T-helper 17 cell (primary cell): ENCODE measurements around the gene CASP8. TPM values are rescaled to one million over a fixed set of nuclear protein-coding genes. Genes with fewer than 3 reads are reported as not detected.

ENCODE experiments used
- ATAC-seq: fragments of 150-1000 bp; cut with Tn5 transposase; 2 replicates; pipeline ENCODE4 v1.10.0; 2021; ENCODE audit warnings: mild to moderate bottlenecking, moderate library complexity
- DNase-seq, 3 donors: peaks; one replicate each; pipeline versions ENCODE4 v3.0.0 to v3.0.0-alpha.2; 2020 to 2021
- H3K9me3 ChIP-seq: one replicate; pipeline ENCODE4 v1.7.0; 2013; ENCODE audit warnings: low read length, mild to moderate bottlenecking; ENCODE audit not compliant: control insufficient read depth, poor library complexity, severe bottlenecking
- H3K27ac Mint-ChIP-seq: one replicate; pipeline ENCODE4 v1.8.0; 2022; ENCODE audit warnings: mild to moderate bottlenecking, moderate library complexity, mixed read lengths
- H3K27me3 Mint-ChIP-seq: one replicate; pipeline ENCODE4 v1.8.0; 2022; ENCODE audit warnings: mixed read lengths
- H3K36me3 Mint-ChIP-seq: one replicate; pipeline ENCODE4 v1.8.0; 2022; ENCODE audit warnings: low read depth, mixed read lengths
- H3K4me1 Mint-ChIP-seq: one replicate; pipeline ENCODE4 v1.8.0; 2022; ENCODE audit warnings: mild to moderate bottlenecking, mixed read lengths
- H3K4me3 Mint-ChIP-seq: one replicate; pipeline ENCODE4 v1.8.0; 2022; ENCODE audit warnings: mild to moderate bottlenecking, moderate library complexity, mixed read lengths
- total RNA-seq, 4 donors: library from RNA in 2 of 4; stranded (reverse) in 2 of 4; gene quantifications; one replicate each; pipeline ENCODE4 v1.2.3 and lab custom pipeline; 2022 to 2026

Gene CASP8
- total RNA-seq, 2 donors from 2014 or later, result 191 to 201 TPM

DNA sequence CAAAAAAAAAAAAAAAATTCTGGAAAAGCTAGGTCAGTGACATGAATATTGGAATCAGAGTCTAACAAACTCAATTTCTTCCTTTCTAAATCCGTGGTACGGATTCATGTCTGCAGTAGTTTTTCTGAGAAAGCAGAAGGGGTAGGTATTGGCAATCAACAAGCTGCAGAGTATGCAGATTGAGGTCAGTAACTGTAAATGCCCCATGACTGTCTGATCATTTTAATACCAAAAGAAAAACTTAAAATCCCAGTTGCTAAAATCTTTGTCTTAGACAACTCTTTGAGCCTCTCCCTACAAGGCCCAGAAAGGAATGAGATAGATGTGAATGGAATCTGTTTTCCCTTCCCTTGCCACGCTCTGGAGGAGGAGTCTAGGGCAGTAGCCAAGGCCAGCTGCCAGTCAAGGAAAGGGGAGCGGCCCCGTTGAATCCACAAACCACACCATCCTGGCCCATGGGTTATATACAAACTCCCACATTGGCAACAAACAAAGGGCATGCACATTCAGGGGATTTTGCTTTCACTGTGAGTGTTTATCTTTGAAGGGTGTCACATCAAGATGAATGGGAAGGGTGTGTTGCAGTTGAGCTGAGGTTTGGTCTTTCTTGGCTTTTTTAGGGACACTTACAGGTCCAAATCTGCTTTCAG, 6.1 kb upstream of the CASP8 start:
- H3K4me3 Mint-ChIP-seq, result peak overlapping the region; percentile 74
- peak overlapping the region; percentile 100 for H3K27ac Mint-ChIP-seq
- no peaks in the 10 kb centered on the region for H3K9me3 ChIP-seq
- ATAC-seq (no peak), DNase-seq (no peak)
- H3K36me3 Mint-ChIP-seq, result peaks cover 7% of the 10 kb centered on the region
- H3K27me3 Mint-ChIP-seq, result no peaks in the 10 kb centered on the region
- H3K4me1 Mint-ChIP-seq, result peaks cover 64% of the 10 kb centered on the region

DNA sequence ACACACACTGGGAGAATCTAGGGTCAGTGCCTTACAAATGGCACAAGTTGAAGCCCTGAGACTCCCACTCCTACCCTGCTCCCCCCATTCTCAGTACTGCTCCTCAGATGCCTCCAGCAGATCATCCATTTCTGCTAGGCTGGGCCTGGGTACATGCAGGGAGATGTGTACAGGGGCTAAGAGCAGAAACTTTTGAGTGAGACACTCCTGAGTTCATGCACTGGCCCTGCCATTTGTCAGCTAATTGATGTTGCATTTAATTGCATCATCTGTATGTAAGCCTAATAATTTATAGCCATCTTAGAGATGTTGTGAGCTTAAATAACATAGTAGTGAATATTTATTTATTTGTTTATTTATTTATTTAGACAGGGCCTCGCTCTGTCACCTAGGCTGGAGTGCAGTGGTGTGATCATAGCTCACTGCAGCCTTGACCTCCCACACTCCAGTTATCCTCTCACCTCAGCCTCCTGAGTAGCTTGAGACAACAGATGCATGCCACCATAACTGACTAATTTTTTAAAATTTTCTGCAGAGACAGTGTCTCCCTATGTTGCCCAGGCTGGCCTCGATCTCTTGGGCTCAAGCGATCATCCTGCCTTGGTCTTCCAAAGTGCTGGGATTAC, 4.8 kb upstream of the CASP8 start:
- no peaks in the 10 kb centered on the region for H3K9me3 ChIP-seq
- ATAC-seq (no peak), DNase-seq (no peak)
- H3K4me3 Mint-ChIP-seq, result no peak overlapping the region
- H3K4me1 Mint-ChIP-seq, result peaks cover 65% of the 10 kb centered on the region
- peak overlapping the region; percentile 100 for H3K27ac Mint-ChIP-seq
- H3K36me3 Mint-ChIP-seq, result peaks cover 9% of the 10 kb centered on the region
- H3K27me3 Mint-ChIP-seq, result no peaks in the 10 kb centered on the region

- no peaks in the 10 kb centered on the region for H3K9me3 ChIP-seq
- Mint-ChIP-seq H3K27ac (peak overlapping the region; percentile 100), H3K36me3 (peaks cover 7% of the 10 kb centered on the region), H3K4me1 (peaks cover 64% of the 10 kb centered on the region), H3K4me3 (peak overlapping the region; percentile 99), H3K27me3 (no peaks in the 10 kb centered on the region)
- ATAC-seq (no peak), DNase-seq (no peak)
These were observed 4.3 kb upstream of the CASP8 start for GRCh38 chr2:201256082-201256481.

- no peaks in the 10 kb centered on the region for H3K27me3 Mint-ChIP-seq
- H3K36me3 Mint-ChIP-seq, result peaks cover 10% of the 10 kb centered on the region
- H3K4me1 Mint-ChIP-seq, result peaks cover 62% of the 10 kb centered on the region
- peak; percentile 33 to 51 (median 45) for DNase-seq
- peak overlapping the region; percentile 100 for H3K27ac Mint-ChIP-seq
- peak; percentile 34 for ATAC-seq
- H3K9me3 ChIP-seq, result no peaks in the 10 kb centered on the region
- H3K4me3 Mint-ChIP-seq, result peak overlapping the region; percentile 99
These were observed 2.9 kb upstream of the CASP8 start for GRCh38 chr2:201257381-201257955.

GRCh38 chr2:201257956-201258665, 2.2 kb upstream of the CASP8 start:
- H3K27me3 Mint-ChIP-seq, result no peaks in the 10 kb centered on the region
- peak overlapping the region; percentile 99 for H3K4me3 Mint-ChIP-seq
- ATAC-seq, result peak; percentile 76
- no peaks in the 10 kb centered on the region for H3K9me3 ChIP-seq
- peak overlapping the region; percentile 100 for H3K27ac Mint-ChIP-seq
- peak; percentile 72 to 89 (median 88) for DNase-seq
- H3K4me1 Mint-ChIP-seq, result peaks cover 61% of the 10 kb centered on the region
- peaks cover 12% of the 10 kb centered on the region for H3K36me3 Mint-ChIP-seq

DNA sequence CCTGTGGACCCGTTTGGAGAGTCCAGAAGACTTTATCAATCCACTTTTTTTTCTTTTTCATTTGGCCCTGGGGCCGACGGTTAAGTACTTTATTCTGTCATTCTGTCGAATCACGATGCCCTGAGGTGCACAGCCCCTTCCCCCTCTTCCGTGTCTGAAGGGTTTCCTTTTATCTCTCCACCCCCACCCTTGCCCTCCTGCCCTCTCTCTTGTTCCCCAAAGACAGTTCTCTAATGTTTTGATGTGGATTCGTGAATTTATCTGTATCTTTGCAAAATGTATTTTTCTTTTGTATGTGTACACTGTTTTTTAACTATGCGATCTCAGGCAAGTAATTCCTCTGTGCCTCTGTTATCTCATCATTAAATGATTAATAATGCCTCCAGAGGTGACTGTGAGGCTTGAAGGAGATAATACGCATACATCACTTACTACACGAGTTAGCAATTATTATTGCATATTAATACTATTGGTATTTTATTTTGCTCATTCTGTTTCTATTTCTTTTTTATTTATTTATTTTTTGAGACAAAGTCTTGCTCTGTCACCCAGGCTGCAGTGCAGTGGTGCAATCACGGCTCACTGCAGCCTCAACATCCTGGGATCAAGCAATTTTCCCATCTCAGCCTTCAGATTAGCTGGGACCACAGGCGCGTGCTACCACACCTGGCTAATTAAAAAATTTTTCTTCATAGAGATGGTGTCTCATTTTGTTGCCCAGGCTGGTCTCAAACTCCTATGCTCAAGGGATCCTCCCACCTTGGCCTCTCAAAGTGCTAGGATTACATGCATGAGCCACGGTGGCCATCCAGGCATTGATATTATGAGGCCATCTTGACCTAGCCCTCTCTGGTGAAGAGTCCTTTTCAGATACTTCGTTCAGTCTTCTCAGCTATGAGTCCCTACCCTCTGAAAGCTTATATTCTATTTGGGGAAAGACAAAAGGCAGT, 1.4 kb upstream of the CASP8 start:
- peak overlapping the region; percentile 100 for H3K27ac Mint-ChIP-seq
- no peak for ATAC-seq
- DNase-seq, result no peak
- H3K27me3 Mint-ChIP-seq, result no peaks in the 10 kb centered on the region
- peaks cover 62% of the 10 kb centered on the region for H3K4me1 Mint-ChIP-seq
- H3K4me3 Mint-ChIP-seq, result peak overlapping the region; percentile 99
- no peaks in the 10 kb centered on the region for H3K9me3 ChIP-seq
- peaks cover 12% of the 10 kb centered on the region for H3K36me3 Mint-ChIP-seq

- no peaks in the 10 kb centered on the region for H3K9me3 ChIP-seq
- H3K27ac Mint-ChIP-seq, result peak overlapping the region; percentile 100
- H3K4me1 Mint-ChIP-seq, result peaks cover 71% of the 10 kb centered on the region
- no peak for ATAC-seq
- H3K27me3 Mint-ChIP-seq, result no peaks in the 10 kb centered on the region
- H3K36me3 Mint-ChIP-seq, result peaks cover 15% of the 10 kb centered on the region
- peak; percentile 30 to 51 (median 42) for DNase-seq
- peak overlapping the region; percentile 99 for H3K4me3 Mint-ChIP-seq
These were observed 1.1 kb downstream of the CASP8 start for GRCh38 chr2:201261471-201261870.

GRCh38 chr2:201261906-201262305, 1.6 kb downstream of the CASP8 start:
- DNase-seq, result no peak
- Mint-ChIP-seq H3K4me1 (peaks cover 71% of the 10 kb centered on the region), H3K27ac (peak overlapping the region; percentile 100), H3K36me3 (peaks cover 15% of the 10 kb centered on the region), H3K4me3 (peak overlapping the region; percentile 99), H3K27me3 (no peaks in the 10 kb centered on the region)
- ATAC-seq, result no peak
- no peaks in the 10 kb centered on the region for H3K9me3 ChIP-seq

DNA sequence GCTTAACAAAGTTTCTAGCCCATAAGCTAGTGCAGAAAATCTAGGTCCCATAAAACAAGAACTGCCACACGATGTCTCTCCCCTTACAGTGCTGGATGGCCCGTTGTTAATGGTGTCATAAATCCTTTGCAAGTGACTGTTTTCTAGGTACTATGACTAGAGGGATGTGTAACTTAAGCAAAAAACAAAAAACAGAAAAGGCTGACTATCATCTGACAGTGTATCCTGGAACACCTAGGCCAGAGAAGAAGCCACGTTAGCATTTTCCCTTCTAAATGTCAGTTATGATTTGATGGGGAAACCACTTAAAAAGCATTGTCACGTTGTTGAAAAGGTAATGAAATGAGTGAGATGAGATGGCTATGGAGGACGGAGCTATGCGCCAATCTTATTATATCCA, 2.4 kb downstream of the CASP8 start:
- H3K4me3 Mint-ChIP-seq, result peak overlapping the region; percentile 93
- no peaks in the 10 kb centered on the region for H3K27me3 Mint-ChIP-seq
- peaks cover 16% of the 10 kb centered on the region for H3K36me3 Mint-ChIP-seq
- H3K9me3 ChIP-seq, result no peaks in the 10 kb centered on the region
- no peak for ATAC-seq
- H3K4me1 Mint-ChIP-seq, result peaks cover 71% of the 10 kb centered on the region
- DNase-seq, result no peak
- peak overlapping the region; percentile 100 for H3K27ac Mint-ChIP-seq

DNA sequence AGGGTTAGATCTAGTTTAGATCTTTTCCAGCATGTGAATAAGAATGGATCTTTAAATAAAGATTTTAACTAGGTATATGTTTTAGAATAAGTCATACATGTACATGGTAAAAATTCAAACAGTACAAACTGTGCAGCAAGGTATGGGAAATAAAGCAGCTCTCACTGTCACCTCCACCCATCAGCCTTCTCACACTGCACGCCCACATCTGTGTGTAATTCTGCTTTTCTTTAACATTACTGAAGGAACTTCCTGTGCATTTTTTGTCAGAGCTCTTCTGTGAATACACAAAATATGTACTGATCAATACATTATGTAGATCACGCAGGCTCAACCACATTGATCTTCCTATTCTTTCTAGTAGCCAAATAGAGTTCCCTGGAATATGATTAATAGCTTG, 3.4 kb downstream of the CASP8 start:
- H3K4me3 Mint-ChIP-seq, result peak overlapping the region; percentile 93
- DNase-seq, result no peak

GRCh38 chr2:201264472-201265173, 4.3 kb downstream of the CASP8 start:
- H3K27me3 Mint-ChIP-seq, result no peaks in the 10 kb centered on the region
- no peaks in the 10 kb centered on the region for H3K9me3 ChIP-seq
- H3K4me3 Mint-ChIP-seq, result peak overlapping the region; percentile 93
- peaks cover 68% of the 10 kb centered on the region for H3K4me1 Mint-ChIP-seq
- peaks cover 17% of the 10 kb centered on the region for H3K36me3 Mint-ChIP-seq
- ATAC-seq (no peak), DNase-seq (no peak)
- H3K27ac Mint-ChIP-seq, result peak overlapping the region; percentile 100

More for the DNA sequence above, 3.4 kb downstream of the CASP8 start:
- ATAC-seq, result no peak
- Mint-ChIP-seq H3K36me3 (peaks cover 17% of the 10 kb centered on the region), H3K27me3 (no peaks in the 10 kb centered on the region), H3K27ac (peak overlapping the region; percentile 100), H3K4me1 (peaks cover 67% of the 10 kb centered on the region)
- no peaks in the 10 kb centered on the region for H3K9me3 ChIP-seq

DNA sequence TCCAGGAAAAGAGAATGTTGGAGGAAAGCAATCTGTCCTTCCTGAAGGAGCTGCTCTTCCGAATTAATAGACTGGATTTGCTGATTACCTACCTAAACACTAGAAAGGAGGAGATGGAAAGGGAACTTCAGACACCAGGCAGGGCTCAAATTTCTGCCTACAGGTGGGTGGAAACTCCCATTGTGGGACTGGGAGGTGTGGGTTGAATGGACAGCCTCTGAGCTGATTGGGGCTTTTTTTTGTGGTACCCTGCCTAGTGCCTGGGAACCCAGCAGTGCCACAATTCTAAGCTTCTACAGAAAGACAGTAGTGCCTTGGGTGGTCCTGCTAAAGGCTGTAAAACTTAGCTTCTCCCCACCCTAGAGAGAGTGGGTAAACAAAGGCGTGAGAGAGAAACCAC, 6.3 kb downstream of the CASP8 start:
- ATAC-seq (peak; percentile 58), DNase-seq (no peak)
- Mint-ChIP-seq H3K4me3 (peak overlapping the region; percentile 69), H3K27me3 (no peaks in the 10 kb centered on the region), H3K4me1 (peaks cover 69% of the 10 kb centered on the region), H3K27ac (peak overlapping the region; percentile 100), H3K36me3 (peaks cover 17% of the 10 kb centered on the region)
- H3K9me3 ChIP-seq, result no peaks in the 10 kb centered on the region
